Stimulated activated CD4-positive, alpha-beta T cell treated with anti-CD3 and anti-CD28 coated beads, Interleukin-12 subunit alpha, Interleukin-12 subunit beta, amount 100 ng/mL, for 4 hours (primary cell): ENCODE results near the gene FOXJ3.

Source experiments
- DNase-seq: peaks from one replicate; pipeline ENCODE4 v3.0.0-alpha.2; 2020

The FOXJ3 gene

GRCh38 chr1:42139444-42139843 is 195.6 kb downstream of the FOXJ3 start:
- DNase-seq = no peak

- no peak for DNase-seq
Measured at GRCh38 chr1:42138586-42138985, 196.4 kb downstream of the FOXJ3 start.

GRCh38 chr1:42137766-42138165 is 197.3 kb downstream of the FOXJ3 start:
- DNase-seq = no peak

GRCh38 chr1:42136466-42136865 is 198.6 kb downstream of the FOXJ3 start:
- no peak for DNase-seq

- DNase-seq = no peak
Measured at GRCh38 chr1:42135426-42135825, 199.6 kb downstream of the FOXJ3 start.

GRCh38 chr1:42133809-42134526 is 201.1 kb downstream of the FOXJ3 start:
- no peak for DNase-seq

- DNase-seq = no peak
Measured at GRCh38 chr1:42133390-42133789, 201.6 kb downstream of the FOXJ3 start.

- DNase-seq = no peak
Measured at GRCh38 chr1:42130061-42130660, 204.9 kb downstream of the FOXJ3 start.

- no peak for DNase-seq
Measured at GRCh38 chr1:42128964-42129363, 206.1 kb downstream of the FOXJ3 start.

- no peak for DNase-seq
Measured at GRCh38 chr1:42128499-42128898, 206.5 kb downstream of the FOXJ3 start.

- no peak for DNase-seq
Measured at GRCh38 chr1:42127767-42128166, 207.3 kb downstream of the FOXJ3 start.
